ENCODE data around the gene ATG9B. TPM values are rescaled to one million over a fixed set of nuclear protein-coding genes. Genes with fewer than 3 reads are reported as not detected.
"Not testable (repeated sequence)": the region's sequence is repeated elsewhere in the genome, so short reads cannot be mapped to it uniquely, and the experiment has no call there.

ATG9B gene
- total and polyA plus RNA-seq, 7 donors: 0.12 to 0.18 (median 0.18) TPM; not detected in 4

DNA sequence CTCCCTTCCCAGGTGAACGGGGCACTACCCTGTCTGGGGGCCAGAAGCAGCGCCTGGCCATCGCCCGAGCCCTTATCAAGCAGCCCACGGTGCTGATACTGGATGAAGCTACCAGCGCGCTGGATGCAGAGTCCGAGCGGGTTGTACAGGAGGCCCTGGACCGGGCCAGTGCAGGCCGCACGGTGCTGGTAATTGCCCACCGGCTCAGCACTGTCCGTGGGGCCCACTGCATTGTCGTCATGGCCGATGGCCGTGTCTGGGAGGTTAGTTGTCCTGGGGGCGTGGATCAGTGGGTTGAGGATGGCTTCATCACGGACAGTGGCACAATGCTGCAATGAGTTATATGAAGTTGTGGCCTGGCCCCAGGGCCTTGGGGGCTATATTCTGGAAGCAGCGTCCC lies 19.7 kb upstream of the ATG9B start:
- no peak for TF ChIP-seq CTCF (IDR thresholded peaks at IDR 0.05)
- intact Hi-C loops (cut with DNase I): no loop called here
- DNase-seq: peak in 1 of 2 donors; percentile 45
- H3K27ac ChIP-seq: no peak overlapping the region
- no peaks in the 10 kb centered on the region for H3K9me3 ChIP-seq
- WGBS, 3 donors: 93 to 95% (median 94%) methylated on average over 20 of the region's 20 CpGs
- H3K4me1 ChIP-seq: peaks cover 8% of the 10 kb centered on the region
- H3K4me3 ChIP-seq: no peak overlapping the region
- peaks cover 0 to 50% of the 10 kb centered on the region in 2 donors for H3K36me3 ChIP-seq (ENCODE audit: insufficient read depth in 1 of 2, low read depth in 1 of 2)
- H3K27me3 ChIP-seq (ENCODE audit: insufficient read depth in 3 of 3, low read length in 2 of 3): no peaks in the 10 kb centered on the region
- ATAC-seq: no peak

GRCh38 chr7:151043449-151043848 lies 19.2 kb upstream of the ATG9B start:
- DNase-seq; ATAC-seq; H3K27ac ChIP-seq; H3K9me3 ChIP-seq; H3K4me3 ChIP-seq; intact Hi-C loops (cut with DNase I); H3K27me3 ChIP-seq (ENCODE audit: insufficient read depth in 3 of 3, low read length in 2 of 3): not testable (repeated sequence)
- Histone ChIP-seq H3K4me1 (peaks cover 13% of the 10 kb centered on the region), H3K36me3 (ENCODE audit: insufficient read depth in 1 of 2, low read depth in 1 of 2) (peaks cover 0 to 50% of the 10 kb centered on the region in 2 donors)
- 88 to 99% (median 92%) methylated on average over 9 to 10 of the region's 10 CpGs for WGBS, 3 donors

- TF ChIP-seq CTCF (IDR thresholded peaks at IDR 0.05): no peak
- DNase-seq (no peak), ATAC-seq (no peak)
- Histone ChIP-seq H3K27ac (no peak overlapping the region), H3K9me3 (no peaks in the 10 kb centered on the region), H3K4me1 (peaks cover 13% of the 10 kb centered on the region), H3K4me3 (no peak overlapping the region), H3K27me3 (ENCODE audit: insufficient read depth in 3 of 3, low read length in 2 of 3) (no peaks in the 10 kb centered on the region), H3K36me3 (ENCODE audit: insufficient read depth in 1 of 2, low read depth in 1 of 2) (peaks cover 6 to 63% of the 10 kb centered on the region in 2 donors)
- intact Hi-C loops (cut with DNase I): no loop called here
- 90 to 95% (median 91%) methylated on average over 27 to 30 of the region's 30 CpGs for WGBS, 3 donors
Observed at GRCh38 chr7:151040616-151041375, 16.5 kb upstream of the ATG9B start.

- H3K9me3 ChIP-seq: no peaks in the 10 kb centered on the region
- H3K4me1 ChIP-seq: peaks cover 18% of the 10 kb centered on the region
- no peak overlapping the region for H3K4me3 ChIP-seq
- TF ChIP-seq CTCF (IDR thresholded peaks at IDR 0.05): no peak
- H3K27me3 ChIP-seq (ENCODE audit: insufficient read depth in 3 of 3, low read length in 2 of 3): no peaks in the 10 kb centered on the region
- 66 to 72% (median 70%) methylated on average over 18 of the region's 18 CpGs for WGBS, 3 donors
- ATAC-seq (no peak), DNase-seq (no peak)
- intact Hi-C loops (cut with DNase I): no loop called here
- no peak overlapping the region for H3K27ac ChIP-seq
- H3K36me3 ChIP-seq (ENCODE audit: insufficient read depth in 1 of 2, low read depth in 1 of 2): peaks cover 6 to 62% of the 10 kb centered on the region in 2 donors
Observed at GRCh38 chr7:151039850-151040548, 15.7 kb upstream of the ATG9B start.
